HG02571 (cell line): Measurements from ENCODE around the gene PTH2.
"Not testable (repeated sequence)": the region's sequence is repeated elsewhere in the genome, so short reads cannot be mapped to it uniquely, and the experiment has no call there.

Experiments
- ATAC-seq: cut with Tn5 transposase; IDR thresholded peaks from one replicate; pipeline ENCODE4 v1.9.1; 2021; ENCODE audit warnings: mild to moderate bottlenecking, moderate library complexity; ENCODE audit not compliant: unreplicated experiment

Gene PTH2

DNA sequence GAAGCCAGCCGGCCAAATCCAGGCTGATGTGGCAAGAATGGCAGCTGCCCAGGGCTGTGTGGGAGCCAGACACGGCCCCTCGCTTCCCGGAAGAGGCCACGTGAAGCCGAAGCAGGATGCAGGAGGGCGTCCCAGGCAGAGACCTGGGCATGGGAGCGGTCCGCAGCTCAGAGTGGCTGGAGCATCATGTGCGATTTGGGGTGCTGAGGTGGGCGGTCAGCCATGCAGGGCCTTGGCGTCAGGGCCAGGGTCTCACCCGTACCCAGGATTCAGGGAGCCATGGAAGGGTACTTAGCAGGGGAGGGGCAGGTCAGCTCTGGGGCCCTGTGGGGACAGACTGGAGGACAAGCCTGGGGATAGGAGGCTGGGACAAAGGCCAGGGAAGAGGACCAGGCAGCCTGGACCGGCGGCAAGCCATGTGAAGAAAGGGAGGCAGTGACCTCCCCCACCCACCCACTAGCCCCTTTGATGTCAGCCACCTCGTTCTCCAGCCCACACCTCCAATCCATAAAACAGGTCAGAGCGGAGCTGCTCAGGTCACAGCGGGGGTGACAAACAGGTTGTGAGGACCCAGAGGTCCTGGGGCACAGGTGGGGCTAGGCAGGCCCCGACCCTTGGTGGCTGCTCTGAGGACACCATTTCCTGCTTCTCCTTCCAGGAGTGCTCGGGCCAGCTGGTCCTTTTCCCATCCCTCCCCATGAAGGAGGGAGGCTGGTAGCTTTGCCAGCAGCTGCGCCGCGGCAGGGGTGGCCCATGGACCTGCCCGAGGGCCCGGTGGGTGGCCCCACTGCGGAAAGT lies 32.9 kb downstream of the PTH2 start:
- no peak for ATAC-seq

DNA sequence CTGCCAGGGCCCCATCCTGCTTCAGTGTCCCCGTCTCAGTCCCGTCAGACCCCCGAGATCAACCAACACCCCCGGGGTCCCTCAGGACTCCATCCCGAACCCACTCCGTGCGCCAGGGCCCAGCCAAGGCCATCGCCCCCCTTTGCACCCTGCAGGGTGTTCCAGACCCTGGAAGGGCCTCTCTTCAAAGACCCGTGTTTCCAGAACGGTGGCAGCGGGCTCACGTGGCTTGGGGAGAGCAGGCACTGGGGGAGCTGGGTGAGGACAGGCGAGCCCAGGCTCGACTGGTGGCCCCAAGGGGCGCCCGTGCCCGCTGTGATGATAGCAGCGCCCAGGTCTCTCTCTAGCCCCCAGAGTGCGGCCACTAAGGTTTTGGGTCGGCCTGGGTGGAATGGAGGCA lies 33.8 kb downstream of the PTH2 start:
- no peak for ATAC-seq

DNA sequence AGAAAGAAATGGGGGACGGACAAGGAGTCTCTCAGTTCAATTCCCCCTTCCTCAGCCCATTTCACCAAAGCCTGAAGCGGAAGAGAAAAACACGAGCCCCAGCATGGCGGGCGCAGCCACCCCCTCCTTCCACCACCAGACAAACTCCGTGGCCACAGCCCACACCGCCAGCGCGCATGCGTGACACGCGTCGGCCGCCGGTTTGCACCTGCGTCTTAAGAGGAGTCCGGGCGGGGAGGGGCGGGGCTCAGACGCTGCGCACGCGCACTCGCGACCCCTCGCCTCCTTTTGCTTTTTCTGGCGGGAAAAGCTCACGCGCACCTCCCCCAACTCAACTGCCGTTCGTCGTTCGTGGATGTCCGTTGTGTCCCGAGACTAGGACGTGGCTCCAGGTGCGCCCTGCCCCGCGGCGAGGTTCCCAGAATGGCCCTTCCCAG lies 35.3 kb downstream of the PTH2 start, which contains the start of gene KASH5:
Gene KASH5, plus strand, starts transcription at position 314 of the 437 bp plus-strand sequence. CDS start 2,635 bp downstream, outside the sequence.
- no peak for ATAC-seq

DNA sequence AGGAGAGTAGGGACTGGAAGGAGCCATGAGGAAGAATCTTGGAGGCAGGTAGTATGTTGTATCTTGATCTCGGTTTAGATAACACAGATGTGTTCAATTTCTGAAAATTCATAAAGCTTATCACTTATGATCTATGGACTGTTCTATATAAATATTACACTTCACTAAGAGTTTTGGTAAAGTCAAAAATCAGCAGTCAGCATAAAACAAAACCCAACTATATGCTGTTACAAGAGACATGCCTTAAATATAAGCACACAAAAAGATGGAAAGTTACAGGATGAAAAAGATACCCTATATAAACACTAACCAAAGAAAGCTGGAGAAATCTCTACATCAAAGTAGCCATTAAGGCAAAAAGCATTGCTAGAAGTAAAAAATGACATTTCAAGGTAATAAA lies 39.6 kb downstream of the PTH2 start:
- ATAC-seq: no peak

DNA sequence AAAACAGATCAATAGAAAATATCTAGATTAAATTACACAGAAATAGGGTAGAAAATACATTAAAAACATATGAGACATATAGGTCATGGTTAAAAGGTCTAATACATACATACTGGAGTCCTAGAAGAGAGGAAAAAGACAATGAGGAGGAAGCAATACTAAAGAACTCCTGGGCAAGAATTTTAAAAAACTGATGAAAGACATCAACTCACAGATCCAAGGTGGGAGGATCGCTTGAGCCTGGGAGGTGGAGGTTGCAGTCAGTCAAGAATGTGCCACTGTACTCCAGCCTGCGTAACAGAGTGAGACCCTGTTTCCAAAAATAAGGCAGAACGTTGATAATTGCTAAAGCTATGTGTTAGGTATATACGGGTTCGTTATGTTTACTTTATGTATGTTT lies 40.6 kb downstream of the PTH2 start:
- no peak for ATAC-seq

DNA sequence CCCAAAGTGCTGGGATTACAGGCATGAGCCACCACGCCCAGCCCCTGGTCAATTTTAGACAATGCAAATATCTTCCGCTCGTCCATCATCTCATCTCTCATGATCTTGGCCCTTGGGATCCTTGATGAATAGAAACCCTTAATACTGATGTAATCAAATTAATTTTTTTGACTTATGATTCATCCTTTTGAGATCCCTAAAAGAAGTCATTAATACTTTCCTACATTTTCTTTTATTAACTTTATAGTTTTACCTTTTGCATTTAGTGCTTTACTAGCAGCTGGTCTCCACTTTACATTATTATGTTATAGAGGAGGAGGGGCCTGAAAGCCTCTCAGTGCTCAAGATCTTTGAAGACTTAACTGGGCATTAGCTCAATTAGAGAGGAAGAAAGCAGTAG lies 42.9 kb downstream of the PTH2 start:
- no peak for ATAC-seq

DNA sequence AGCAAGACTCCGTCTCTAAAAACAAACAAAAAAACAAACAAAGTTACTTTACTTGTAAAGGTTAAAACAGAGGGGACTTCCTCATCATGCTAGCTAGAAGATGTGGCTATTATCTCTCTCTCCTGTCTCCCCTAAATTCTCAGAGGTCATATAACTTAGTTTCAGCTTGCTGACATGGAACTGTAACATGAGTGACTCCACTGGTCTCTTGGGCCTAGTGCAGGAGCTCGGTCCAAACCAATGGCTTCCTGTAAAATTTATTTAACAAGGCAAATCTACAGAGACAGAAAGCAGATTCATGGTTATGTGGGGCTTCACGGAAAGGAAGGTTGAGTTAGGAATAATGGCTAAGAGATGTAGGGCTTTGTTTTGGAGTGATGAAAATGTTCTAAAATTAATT lies 44.7 kb downstream of the PTH2 start:
- no peak for ATAC-seq

DNA sequence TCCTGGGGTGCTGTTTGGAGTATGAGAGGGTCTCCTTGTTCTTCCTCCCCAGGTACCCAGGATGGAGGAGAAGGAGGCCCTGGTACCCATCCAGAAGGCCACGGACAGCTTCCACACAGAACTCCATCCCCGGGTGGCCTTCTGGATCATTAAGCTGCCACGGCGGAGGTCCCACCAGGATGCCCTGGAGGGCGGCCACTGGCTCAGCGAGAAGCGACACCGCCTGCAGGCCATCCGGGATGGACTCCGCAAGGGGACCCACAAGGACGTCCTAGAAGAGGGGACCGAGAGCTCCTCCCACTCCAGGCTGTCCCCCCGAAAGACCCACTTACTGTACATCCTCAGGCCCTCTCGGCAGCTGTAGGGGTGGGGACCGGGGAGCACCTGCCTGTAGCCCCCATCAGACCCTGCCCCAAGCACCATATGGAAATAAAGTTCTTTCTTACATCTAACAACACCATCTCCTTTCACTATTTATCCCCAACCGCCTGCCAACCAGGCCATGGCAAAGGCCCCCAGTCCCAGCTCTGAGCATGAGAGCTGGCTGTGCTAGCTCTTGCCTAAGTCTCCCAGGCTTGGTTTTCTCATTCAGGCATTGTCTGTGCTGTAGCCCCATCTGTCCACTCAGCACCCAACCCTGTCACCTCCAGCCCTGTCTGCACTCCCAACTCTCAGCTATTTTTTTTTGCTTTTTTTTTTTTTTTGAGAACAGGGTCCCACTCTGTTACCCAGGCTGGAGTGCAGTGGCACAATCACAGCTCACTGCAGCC lies 48.4 kb downstream of the PTH2 start:
- no peak for ATAC-seq

DNA sequence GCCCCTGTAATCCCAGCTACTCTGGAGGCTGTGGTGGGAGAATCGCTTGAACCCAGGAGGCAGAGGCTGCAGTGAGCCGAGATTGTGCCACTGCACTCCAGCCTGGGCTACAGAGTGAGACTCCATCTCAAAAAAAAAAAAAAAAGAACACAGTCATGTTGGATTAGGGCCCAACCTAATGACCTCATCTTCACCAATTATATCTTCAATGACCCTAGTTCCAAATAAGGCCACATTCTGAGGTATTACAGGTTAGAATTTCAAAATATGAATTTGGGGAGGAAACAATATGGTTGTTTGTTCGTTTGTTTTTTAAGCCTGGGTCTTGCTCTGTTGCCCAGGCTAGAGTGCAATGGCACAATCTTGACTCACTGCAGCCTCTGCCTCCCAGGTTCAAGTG lies 50.1 kb downstream of the PTH2 start:
- not testable (repeated sequence) for ATAC-seq
